Measurements from ENCODE around the gene PPIC. TPM values are rescaled to one million over a fixed set of nuclear protein-coding genes. Genes with fewer than 3 reads are reported as not detected.

Gene PPIC
- total RNA-seq, 1 donor from 2014 or later = 5.7 TPM

- Mint-ChIP-seq H3K4me1 (ENCODE audit: low read depth, unreplicated experiment) (peaks cover 2% of the 10 kb centered on the region), H3K27me3 (ENCODE audit: unreplicated experiment) (peaks cover 11% of the 10 kb centered on the region), H3K4me3 (ENCODE audit: unreplicated experiment) (peak overlapping the region; percentile 83), H3K27ac (ENCODE audit: unreplicated experiment) (no peak overlapping the region), H3K36me3 (ENCODE audit: unreplicated experiment) (no peaks in the 10 kb centered on the region), H3K9me3 (ENCODE audit: unreplicated experiment) (no peaks in the 10 kb centered on the region)
- no peak for TF ChIP-seq CTCF (IDR thresholded peaks at IDR 0.05; ENCODE audit: partially characterized antibody, unreplicated experiment)
- no peak for DNase-seq
These were observed 536 bp upstream of the PPIC start for GRCh38 chr5:123037104-123037418.

- Mint-ChIP-seq H3K36me3 (ENCODE audit: unreplicated experiment) (no peaks in the 10 kb centered on the region), H3K27ac (ENCODE audit: unreplicated experiment) (no peak overlapping the region), H3K4me3 (ENCODE audit: unreplicated experiment) (peak overlapping the region; percentile 85), H3K4me1 (ENCODE audit: low read depth, unreplicated experiment) (peaks cover 2% of the 10 kb centered on the region), H3K9me3 (ENCODE audit: unreplicated experiment) (no peaks in the 10 kb centered on the region), H3K27me3 (ENCODE audit: unreplicated experiment) (peaks cover 11% of the 10 kb centered on the region)
- TF ChIP-seq CTCF (IDR thresholded peaks at IDR 0.05; ENCODE audit: partially characterized antibody, unreplicated experiment) = no peak
- peak; percentile 52 for DNase-seq
These were observed 571 bp downstream of the PPIC start for GRCh38 chr5:123035918-123036390.

- H3K36me3 Mint-ChIP-seq (ENCODE audit: unreplicated experiment) = no peaks in the 10 kb centered on the region
- peak; percentile 53 for DNase-seq
- H3K27me3 Mint-ChIP-seq (ENCODE audit: unreplicated experiment) = peaks cover 11% of the 10 kb centered on the region
- peak overlapping the region; percentile 85 for H3K4me3 Mint-ChIP-seq (ENCODE audit: unreplicated experiment)
- TF ChIP-seq CTCF (IDR thresholded peaks at IDR 0.05; ENCODE audit: partially characterized antibody, unreplicated experiment) = no peak
- peaks cover 5% of the 10 kb centered on the region for H3K4me1 Mint-ChIP-seq (ENCODE audit: low read depth, unreplicated experiment)
- no peaks in the 10 kb centered on the region for H3K9me3 Mint-ChIP-seq (ENCODE audit: unreplicated experiment)
- no peak overlapping the region for H3K27ac Mint-ChIP-seq (ENCODE audit: unreplicated experiment)
These were observed 1.1 kb downstream of the PPIC start for GRCh38 chr5:123035360-123035917.

- H3K4me1 Mint-ChIP-seq (ENCODE audit: low read depth, unreplicated experiment) = peaks cover 7% of the 10 kb centered on the region
- DNase-seq = no peak
- no peak overlapping the region for H3K27ac Mint-ChIP-seq (ENCODE audit: unreplicated experiment)
- H3K4me3 Mint-ChIP-seq (ENCODE audit: unreplicated experiment) = no peak overlapping the region
- TF ChIP-seq CTCF (IDR thresholded peaks at IDR 0.05; ENCODE audit: partially characterized antibody, unreplicated experiment) = no peak
- no peaks in the 10 kb centered on the region for H3K36me3 Mint-ChIP-seq (ENCODE audit: unreplicated experiment)
- peaks cover 11% of the 10 kb centered on the region for H3K27me3 Mint-ChIP-seq (ENCODE audit: unreplicated experiment)
- no peaks in the 10 kb centered on the region for H3K9me3 Mint-ChIP-seq (ENCODE audit: unreplicated experiment)
These were observed 3.3 kb downstream of the PPIC start for GRCh38 chr5:123033157-123033671.

GRCh38 chr5:123028222-123028621 is 8.3 kb downstream of the PPIC start:
- no peak overlapping the region for H3K4me3 Mint-ChIP-seq (ENCODE audit: unreplicated experiment)
- DNase-seq = no peak
- H3K4me1 Mint-ChIP-seq (ENCODE audit: low read depth, unreplicated experiment) = peaks cover 5% of the 10 kb centered on the region
- no peak overlapping the region for H3K27ac Mint-ChIP-seq (ENCODE audit: unreplicated experiment)
- TF ChIP-seq CTCF (IDR thresholded peaks at IDR 0.05; ENCODE audit: partially characterized antibody, unreplicated experiment) = no peak
- no peaks in the 10 kb centered on the region for H3K36me3 Mint-ChIP-seq (ENCODE audit: unreplicated experiment)
- no peaks in the 10 kb centered on the region for H3K27me3 Mint-ChIP-seq (ENCODE audit: unreplicated experiment)
- H3K9me3 Mint-ChIP-seq (ENCODE audit: unreplicated experiment) = no peaks in the 10 kb centered on the region

Data from glutamatergic neuron (in vitro differentiated cells).